ENCODE data around the gene UNC13D. TPM values are rescaled to one million over a fixed set of nuclear protein-coding genes. Genes with fewer than 3 reads are reported as not detected.
A peak's percentile ranks its signal among the peaks of the same experiment; 100 is the strongest.

Gene UNC13D
- total RNA-seq, 2 experiments from 2014 or later, result 8.0 to 17.8 TPM

- H3K27ac ChIP-seq (ENCODE audit: low read depth, low read length, poor library complexity, severe bottlenecking), result no peak overlapping the region
- intact Hi-C loops (cut with micrococcal nuclease; ENCODE audit: unreplicated experiment), result no loop called here
- H4K20me1 ChIP-seq (ENCODE audit: insufficient read depth, low read length), result no peaks in the 10 kb centered on the region
- DNase-seq (ENCODE audit: low spot score), result no peak
- no peaks in the 10 kb centered on the region for H3K9me3 ChIP-seq (ENCODE audit: low read length)
- no peaks in the 10 kb centered on the region for H3K9me2 ChIP-seq (ENCODE audit: insufficient read depth, low read length)
- no TSS peak for BruUV-seq (replicated peaks)
- H3K79me2 ChIP-seq (ENCODE audit: insufficient read depth, low read depth, low read length), result no peaks in the 10 kb centered on the region
- POLR2A ChIA-PET, result interaction anchor here (1.2 kb wide), 1 partner anchor 41 kb away, joined by 4 read pairs; no protein-coding TSS in a partner anchor
- no peak overlapping the region for H3K4me2 ChIP-seq (ENCODE audit: low read length)
- H2AFZ ChIP-seq (ENCODE audit: low read length), result no peak overlapping the region
- TF ChIP-seq EZH2phosphoT487 (IDR thresholded peaks at IDR 0.05; ENCODE audit: borderline replicate concordance, low read depth, low read length), result no peak
- TF ChIP-seq, protein P1, sequence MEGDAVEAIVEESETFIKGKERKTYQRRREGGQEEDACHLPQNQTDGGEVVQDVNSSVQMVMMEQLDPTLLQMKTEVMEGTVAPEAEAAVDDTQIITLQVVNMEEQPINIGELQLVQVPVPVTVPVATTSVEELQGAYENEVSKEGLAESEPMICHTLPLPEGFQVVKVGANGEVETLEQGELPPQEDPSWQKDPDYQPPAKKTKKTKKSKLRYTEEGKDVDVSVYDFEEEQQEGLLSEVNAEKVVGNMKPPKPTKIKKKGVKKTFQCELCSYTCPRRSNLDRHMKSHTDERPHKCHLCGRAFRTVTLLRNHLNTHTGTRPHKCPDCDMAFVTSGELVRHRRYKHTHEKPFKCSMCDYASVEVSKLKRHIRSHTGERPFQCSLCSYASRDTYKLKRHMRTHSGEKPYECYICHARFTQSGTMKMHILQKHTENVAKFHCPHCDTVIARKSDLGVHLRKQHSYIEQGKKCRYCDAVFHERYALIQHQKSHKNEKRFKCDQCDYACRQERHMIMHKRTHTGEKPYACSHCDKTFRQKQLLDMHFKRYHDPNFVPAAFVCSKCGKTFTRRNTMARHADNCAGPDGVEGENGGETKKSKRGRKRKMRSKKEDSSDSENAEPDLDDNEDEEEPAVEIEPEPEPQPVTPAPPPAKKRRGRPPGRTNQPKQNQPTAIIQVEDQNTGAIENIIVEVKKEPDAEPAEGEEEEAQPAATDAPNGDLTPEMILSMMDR (conservative IDR thresholded peaks at IDR 0.05; ENCODE audit: low read length), result no peak
- CTCF ChIA-PET (ENCODE audit: unreplicated experiment), result no interaction called here
- peaks cover 62% of the 10 kb centered on the region for H3K36me3 ChIP-seq (ENCODE audit: insufficient read depth, low read length)
- no peak overlapping the region for H3K4me3 ChIP-seq (ENCODE audit: low read depth, low read length, poor library complexity, severe bottlenecking)
- peaks cover 20% of the 10 kb centered on the region for H3K4me1 ChIP-seq (ENCODE audit: insufficient read depth, low read length, poor library complexity, severe bottlenecking)
Measured at GRCh38 chr17:75823257-75824041, 20.8 kb downstream of the UNC13D start.

DNA sequence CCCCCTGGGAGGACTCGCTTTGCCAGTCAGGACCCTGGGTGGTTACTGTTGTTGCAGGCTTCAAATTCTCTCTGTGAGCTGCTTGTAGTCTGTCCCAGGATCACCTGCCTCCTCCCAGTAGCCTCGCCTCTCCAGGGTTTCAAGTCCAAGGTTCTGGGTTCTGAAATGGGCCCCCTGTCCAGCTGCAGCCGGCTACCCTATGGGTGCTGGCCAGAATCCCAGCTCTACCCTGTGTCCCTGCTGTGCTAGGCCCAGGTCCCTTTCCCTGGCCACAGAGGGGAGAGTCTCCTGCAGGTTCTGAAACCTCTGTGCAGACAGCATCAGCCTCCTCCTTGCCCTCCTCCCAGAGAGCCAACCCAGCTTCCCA, 21.4 kb downstream of the UNC13D start:
- H2AFZ ChIP-seq (ENCODE audit: low read length), result no peak overlapping the region
- H3K36me3 ChIP-seq (ENCODE audit: insufficient read depth, low read length), result peaks cover 67% of the 10 kb centered on the region
- TF ChIP-seq EZH2phosphoT487 (IDR thresholded peaks at IDR 0.05; ENCODE audit: borderline replicate concordance, low read depth, low read length), result no peak
- intact Hi-C loops (cut with micrococcal nuclease; ENCODE audit: unreplicated experiment), result no loop called here
- H3K9me2 ChIP-seq (ENCODE audit: insufficient read depth, low read length), result no peaks in the 10 kb centered on the region
- H3K4me1 ChIP-seq (ENCODE audit: insufficient read depth, low read length, poor library complexity, severe bottlenecking), result peaks cover 16% of the 10 kb centered on the region
- ChIA-PET CTCF (ENCODE audit: unreplicated experiment) (no interaction called here), POLR2A (interaction anchor here (0.6 to 1.2 kb wide), 2 partner anchors 28 to 42 kb away, joined by 3 to 4 read pairs; no protein-coding TSS in a partner anchor)
- H4K20me1 ChIP-seq (ENCODE audit: insufficient read depth, low read length), result no peaks in the 10 kb centered on the region
- no peak overlapping the region for H3K4me2 ChIP-seq (ENCODE audit: low read length)
- no peak overlapping the region for H3K4me3 ChIP-seq (ENCODE audit: low read depth, low read length, poor library complexity, severe bottlenecking)
- no peaks in the 10 kb centered on the region for H3K79me2 ChIP-seq (ENCODE audit: insufficient read depth, low read depth, low read length)
- BruUV-seq (replicated peaks), result no TSS peak
- no peaks in the 10 kb centered on the region for H3K9me3 ChIP-seq (ENCODE audit: low read length)
- no peak for DNase-seq (ENCODE audit: low spot score)
- no peak overlapping the region for H3K27ac ChIP-seq (ENCODE audit: low read depth, low read length, poor library complexity, severe bottlenecking)

DNA sequence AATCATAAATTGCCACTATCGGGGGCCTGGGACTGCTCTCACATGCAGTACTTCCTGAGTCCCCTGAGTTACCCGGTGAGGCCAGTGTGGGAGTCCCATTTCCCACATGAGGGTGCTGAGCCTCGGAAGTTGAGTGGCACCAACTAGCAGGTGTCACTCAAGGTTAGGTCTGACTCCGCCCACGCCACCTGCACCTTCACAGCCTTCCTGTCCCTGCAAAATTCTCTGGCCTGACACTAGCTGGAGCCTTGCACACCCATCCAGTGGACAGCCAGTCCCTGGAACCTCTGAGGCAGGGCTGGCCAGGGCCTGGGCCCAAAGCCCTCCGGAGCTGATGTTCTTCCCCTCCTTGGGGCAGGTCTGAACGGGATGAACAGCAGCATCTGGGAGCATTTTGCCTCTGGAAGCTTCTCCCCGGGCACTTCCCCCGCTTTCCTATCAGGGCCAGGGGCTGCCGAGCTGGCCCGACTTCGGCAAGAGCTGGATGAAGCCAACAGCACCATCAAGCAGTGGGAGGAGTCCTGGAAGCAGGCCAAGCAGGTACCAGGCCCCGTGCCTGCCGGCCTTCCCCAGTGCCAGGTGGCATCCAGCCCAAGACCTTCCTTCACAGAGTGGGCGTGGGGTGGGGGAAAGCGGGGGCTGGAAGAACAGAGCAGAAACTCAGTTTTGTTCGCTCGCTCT, 21.9 kb downstream of the UNC13D start:
- Histone ChIP-seq H4K20me1 (ENCODE audit: insufficient read depth, low read length) (no peaks in the 10 kb centered on the region), H3K9me2 (ENCODE audit: insufficient read depth, low read length) (no peaks in the 10 kb centered on the region), H2AFZ (ENCODE audit: low read length) (no peak overlapping the region), H3K9me3 (ENCODE audit: low read length) (no peaks in the 10 kb centered on the region), H3K4me2 (ENCODE audit: low read length) (no peak overlapping the region), H3K27ac (ENCODE audit: low read depth, low read length, poor library complexity, severe bottlenecking) (no peak overlapping the region), H3K79me2 (ENCODE audit: insufficient read depth, low read depth, low read length) (no peaks in the 10 kb centered on the region), H3K36me3 (ENCODE audit: insufficient read depth, low read length) (peaks cover 73% of the 10 kb centered on the region), H3K4me1 (ENCODE audit: insufficient read depth, low read length, poor library complexity, severe bottlenecking) (peaks cover 13% of the 10 kb centered on the region), H3K4me3 (ENCODE audit: low read depth, low read length, poor library complexity, severe bottlenecking) (no peak overlapping the region)
- intact Hi-C loops (cut with micrococcal nuclease; ENCODE audit: unreplicated experiment), result no loop called here
- DNase-seq (ENCODE audit: low spot score), result peak; percentile 58
- ChIA-PET CTCF (ENCODE audit: unreplicated experiment) (no interaction called here), POLR2A (interaction anchor here (0.6 to 1.2 kb wide), 2 partner anchors 27 to 43 kb away, joined by 3 to 4 read pairs; no protein-coding TSS in a partner anchor)
- BruUV-seq (replicated peaks), result no TSS peak
- no peak for TF ChIP-seq EZH2phosphoT487 (IDR thresholded peaks at IDR 0.05; ENCODE audit: borderline replicate concordance, low read depth, low read length)
- TF ChIP-seq, protein P1 (conservative IDR thresholded peaks at IDR 0.05; ENCODE audit: low read length), result no peak

Data from OCI-LY7 (cell line).